HepG2 (cell line): ENCODE data around the gene TMEM198. TPM values are rescaled to one million over a fixed set of nuclear protein-coding genes. Genes with fewer than 3 reads are reported as not detected.

Experiments
- ARNTL ChIP-seq: sonication (generic); formaldehyde crosslinking; IDR thresholded peaks from 2 replicates; pipeline ENCODE4 v1.4.0; 2020; ENCODE audit warnings: mild to moderate bottlenecking, missing genetic modification reagents
- ASH2L ChIP-seq: fragments of 300-600, 200-600 bp; sonication (generic); IDR thresholded peaks from 2 replicates; pipeline ENCODE4 v1.7.0; 2017; ENCODE audit warnings: low read depth, mild to moderate bottlenecking, moderate library complexity, mixed read lengths, low read length; ENCODE audit not compliant: insufficient read length
- BCL6 ChIP-seq: IDR thresholded peaks from 2 replicates; pipeline ENCODE4 v1.6.1; 2016; ENCODE audit warnings: missing genetic modification reagents, missing compliant biosample characterization
- CBFB ChIP-seq: sonication (generic); formaldehyde crosslinking; IDR thresholded peaks from 2 replicates; pipeline ENCODE4 v1.4.0; 2020; ENCODE audit warnings: missing genetic modification reagents
- FOXA3 ChIP-seq: IDR thresholded peaks from 2 replicates; pipeline ENCODE4 v1.6.1; 2016; ENCODE audit warnings: missing genetic modification reagents, missing compliant biosample characterization
- GABPB1 ChIP-seq: IDR thresholded peaks from 2 replicates; pipeline ENCODE4 v1.6.1; 2016; ENCODE audit warnings: mild to moderate bottlenecking, missing genetic modification reagents, moderate library complexity, missing compliant biosample characterization
- GLI4 ChIP-seq: sonication (generic); formaldehyde crosslinking; IDR thresholded peaks from 2 replicates; pipeline ENCODE4 v1.5.1; 2020; ENCODE audit warnings: missing genetic modification reagents, mild to moderate bottlenecking, moderate library complexity, borderline replicate concordance
- IRF9 ChIP-seq: sonication (generic); formaldehyde crosslinking; IDR thresholded peaks from 2 replicates; pipeline ENCODE4 v1.8.0; 2022; ENCODE audit warnings: missing genetic modification reagents, mild to moderate bottlenecking, borderline replicate concordance
- MIER2 ChIP-seq: IDR thresholded peaks from 2 replicates; pipeline ENCODE4 v1.6.1; 2016; ENCODE audit warnings: missing biosample characterization, missing genetic modification reagents
- RCOR2 ChIP-seq: IDR thresholded peaks from 2 replicates; pipeline ENCODE4 v1.6.1; 2016; ENCODE audit warnings: missing biosample characterization, missing genetic modification reagents
- REST ChIP-seq, 2 experiments: IDR thresholded peaks; 2 replicates each; pipeline ENCODE4 v1.6.1; 2011 to 2012; ENCODE audit warnings: low read length in 2 of 2, borderline replicate concordance in 1 of 2, low read depth in 1 of 2, mild to moderate bottlenecking in 1 of 2, moderate library complexity in 1 of 2
- SKI ChIP-seq: fragments of 450-650 bp; IDR thresholded peaks from one replicate; pipeline ENCODE4 v1.6.1; 2018; ENCODE audit warnings: mild to moderate bottlenecking; ENCODE audit not compliant: partially characterized antibody
- SRSF1 ChIP-seq: fragments of 200-400 bp; formaldehyde crosslinking; optimal IDR thresholded peaks from 2 replicates; pipeline ENCODE3; 2017; ENCODE audit warnings: mild to moderate bottlenecking, low read depth, low read length, moderate library complexity
- TRAFD1 ChIP-seq: sonication (generic); formaldehyde crosslinking; IDR thresholded peaks from 2 replicates; pipeline ENCODE4 v1.5.1; 2020; ENCODE audit warnings: missing genetic modification reagents, mild to moderate bottlenecking, borderline replicate concordance
- ZBTB10 ChIP-seq: sonication (generic); formaldehyde crosslinking; IDR thresholded peaks from 2 replicates; pipeline ENCODE4 v1.4.0; 2020; ENCODE audit warnings: missing genetic modification reagents, borderline replicate concordance
- ZNF30 ChIP-seq: sonication (generic); formaldehyde crosslinking; IDR thresholded peaks from 2 replicates; pipeline ENCODE4 v1.5.0; 2020; ENCODE audit warnings: mild to moderate bottlenecking, missing genetic modification reagents
- ZNF317 ChIP-seq: sonication (generic); formaldehyde crosslinking; IDR thresholded peaks from 2 replicates; pipeline ENCODE4 v1.5.0; 2020; ENCODE audit warnings: mild to moderate bottlenecking, missing genetic modification reagents
- ZNF557 ChIP-seq: sonication (generic); formaldehyde crosslinking; IDR thresholded peaks from 2 replicates; pipeline ENCODE4 v1.4.0; 2020; ENCODE audit warnings: missing genetic modification reagents
- ZNF629 ChIP-seq: sonication (generic); formaldehyde crosslinking; conservative IDR thresholded peaks from 2 replicates; pipeline ENCODE4 v1.5.0; 2020; ENCODE audit warnings: missing genetic modification reagents
- ZSCAN30 ChIP-seq: sonication (generic); formaldehyde crosslinking; IDR thresholded peaks from 2 replicates; pipeline ENCODE4 v1.5.0; 2020; ENCODE audit warnings: mild to moderate bottlenecking, missing genetic modification reagents
- polyA plus RNA-seq, 8 experiments: library from polyadenylated mRNA; depleted of rRNA in 3 of 8; stranded (reverse) in 7 of 8; unstranded in 1 of 8; fragments of >200 nt; fragmentation: Illumina TruSeq in 4 of 8; extraction: Trizol in 4 of 8; gene quantifications; 2 replicates each; pipeline versions ENCODE4 v1.2.1 to v1.2.3, GENCODE V29; 2011 to 2016; ENCODE audit warnings: low read depth in 4 of 8, missing spikeins in 1 of 8, mixed read lengths in 1 of 8; ENCODE audit not compliant: insufficient read depth in 1 of 8
- total RNA-seq, 5 experiments: library from RNA; depleted of rRNA; stranded (reverse); fragments of >200 nt; fragmentation: Illumina TruSeq; extraction: Trizol; gene quantifications; 2 replicates each; pipeline ENCODE4 v1.2.3, GENCODE V29; 2016; ENCODE audit warnings: low read depth in 1 of 5

Gene TMEM198
- total and polyA plus RNA-seq, 2 of the 13 experiments (the other 11 are each of a cell fraction or from before 2014, with no cell fraction given) = 17.3 to 23.5 TPM

- TF ChIP-seq ZNF317 (CRISPR knock-in tag) (peak; percentile 75), ZNF30 (CRISPR knock-in tag) (no peak), RCOR2 (CRISPR knock-in tag) (no peak), REST (IDR thresholded peaks at IDR 0.05; ENCODE audit: borderline replicate concordance in 1 of 2, low read depth in 1 of 2, low read length in 2 of 2) (no peak), ZBTB10 (CRISPR knock-in tag) (no peak; the same call in 1 of the 2 replicates), ARNTL (peak; percentile 82), IRF9 (CRISPR knock-in tag) (peak; percentile 70; the same call in 1 of the 2 replicates), ZNF557 (CRISPR knock-in tag) (no peak), ASH2L (peak; percentile 80), FOXA3 (CRISPR knock-in tag) (peak; percentile 60; the same call in 1 of the 2 replicates), GABPB1 (CRISPR knock-in tag) (peak; percentile 87), CBFB (CRISPR knock-in tag) (peak; percentile 61; the same call in 1 of the 2 replicates), SRSF1 (no peak), TRAFD1 (peak; percentile 79; the same call in 1 of the 2 replicates), MIER2 (CRISPR knock-in tag) (peak; percentile 74), ZSCAN30 (CRISPR knock-in tag) (no peak), GLI4 (CRISPR knock-in tag) (no peak), SKI (peak; percentile 57), BCL6 (CRISPR knock-in tag) (peak; percentile 51; the same call in 1 of the 2 replicates), ZNF629 (CRISPR knock-in tag) (no peak)
Observed at GRCh38 chr2:219541611-219542180, 2.1 kb upstream of the TMEM198 start (continued).
